ENCODE results near the gene SLC46A2.

- TF ChIP-seq CTCF (IDR thresholded peaks at IDR 0.05): no peak
- no peak for TF ChIP-seq POLR2A (IDR thresholded peaks at IDR 0.05)
These were observed 5.5 kb upstream of the SLC46A2 start for GRCh38 chr9:112896131-112896530.
